OCI-LY3 (cell line): ENCODE measurements around the gene PAPSS1.
"Not testable (repeated sequence)": the region's sequence is repeated elsewhere in the genome, so short reads cannot be mapped to it uniquely, and the experiment has no call there.

ENCODE experiments used
- CTCF ChIP-seq: fragments of 200-600, 300-600 bp; sonication (generic); IDR thresholded peaks from 2 replicates; pipeline ENCODE4 v1.5.1; 2014; ENCODE audit warnings: antibody characterized with exemption, low read length, low read depth
- EZH2phosphoT487 ChIP-seq: fragments of 200-600 bp; shearing (Covaris generic); IDR thresholded peaks from 2 replicates; pipeline ENCODE4 v1.6.1; 2018; ENCODE audit warnings: antibody characterized with exemption, mixed run types, low read depth

- not testable (repeated sequence) for TF ChIP-seq CTCF, EZH2phosphoT487
Observed at GRCh38 chr4:107696187-107696586, 23.8 kb downstream of the PAPSS1 start.
